T-cell (primary cell): ENCODE measurements around the gene PDIA5. TPM values are rescaled to one million over a fixed set of nuclear protein-coding genes. Genes with fewer than 3 reads are reported as not detected.

Experiments used
- ATAC-seq, 4 experiments: fragments of 200-7000 bp in 3 of 4; fragments of 150-1000 bp in 1 of 4; cut with Tn5 transposase; replicated peaks in 1 of 4; 1 replicate in 3 of 4; 2 replicates in 1 of 4; pipeline ENCODE4 v1.10.0; 2021; ENCODE audit warnings: moderate library complexity in 3 of 4, mild to moderate bottlenecking in 2 of 4, moderate number of reproducible peaks in 1 of 4
- CTCF ChIA-PET, 2 donors: fragments of 300-600 bp; sonication (Branson Sonifier 250); formaldehyde crosslinking; loops; one replicate each; lab custom pipeline; 2022; ENCODE audit warnings: antibody characterized with exemption in 2 of 2; lab: Charles Lee
- POLR2A ChIA-PET, 2 donors: fragments of 300-600 bp; sonication (Branson Sonifier 250); formaldehyde crosslinking; loops; one replicate each; lab custom pipeline; 2022; ENCODE audit warnings: antibody characterized with exemption in 2 of 2; lab: Charles Lee
- DNase-seq, 35 experiments: peaks; one replicate each; pipeline versions ENCODE4 v3.0.0 to v3.0.0-alpha.2; 2013 to 2023
- H3K27ac ChIP-seq: one replicate; pipeline ENCODE4 v1.5.1; 2013; ENCODE audit warnings: low read length
- H3K27me3 ChIP-seq, 2 experiments: replicated peaks in 1 of 2; 1 replicate in 1 of 2; 2 replicates in 1 of 2; pipeline versions ENCODE4 v1.6.1 to v1.7.0; 2013; ENCODE audit warnings: low read length in 1 of 2, mixed read lengths in 1 of 2; ENCODE audit not compliant: control insufficient read depth in 2 of 2, insufficient read depth in 2 of 2; ENCODE audit errors: extremely low read depth in 1 of 2
- H3K36me3 ChIP-seq, 2 donors: 1 replicate in 1 of 2; 2 replicates in 1 of 2; pipeline versions ENCODE4 v1.6.1 to v1.7.0; 2013; ENCODE audit warnings: low read length in 1 of 2; ENCODE audit not compliant: control insufficient read depth in 2 of 2, insufficient read depth in 1 of 2; ENCODE audit errors: extremely low read depth in 1 of 2
- H3K4me1 ChIP-seq, 2 experiments: 1 replicate in 1 of 2; 2 replicates in 1 of 2; pipeline versions ENCODE4 v1.6.1 to v1.7.0; 2013; ENCODE audit warnings: low read length in 2 of 2, mixed read lengths in 1 of 2; ENCODE audit not compliant: insufficient read depth in 2 of 2, control insufficient read depth in 1 of 2; ENCODE audit errors: extremely low read depth in 1 of 2
- H3K4me3 ChIP-seq, 2 donors: 1 replicate in 1 of 2; 2 replicates in 1 of 2; pipeline versions ENCODE4 v1.5.1 to v1.7.0; 2013; ENCODE audit warnings: mild to moderate bottlenecking in 2 of 2, low read length in 1 of 2, moderate library complexity in 1 of 2; ENCODE audit not compliant: control insufficient read depth in 1 of 2; ENCODE audit errors: extremely low read depth in 1 of 2
- H3K9me3 ChIP-seq: 2 replicates; pipeline ENCODE4 v1.7.0; 2013
- H3K27ac Mint-ChIP-seq, 2 donors: one replicate each; pipeline ENCODE4 v1.8.0; 2020 to 2021; ENCODE audit warnings: mild to moderate bottlenecking in 2 of 2, mixed read lengths in 2 of 2
- H3K27me3 Mint-ChIP-seq, 2 donors: one replicate each; pipeline ENCODE4 v1.8.0; 2021 to 2022; ENCODE audit warnings: mixed read lengths in 2 of 2
- H3K36me3 Mint-ChIP-seq: one replicate; pipeline ENCODE4 v1.8.0; 2021; ENCODE audit warnings: mixed read lengths
- H3K4me1 Mint-ChIP-seq, 3 donors: one replicate each; pipeline ENCODE4 v1.8.0; 2020 to 2022; ENCODE audit warnings: mixed read lengths in 3 of 3, mild to moderate bottlenecking in 1 of 3
- H3K4me3 Mint-ChIP-seq, 3 donors: one replicate each; pipeline ENCODE4 v1.8.0; 2020 to 2022; ENCODE audit warnings: mild to moderate bottlenecking in 3 of 3, mixed read lengths in 3 of 3, moderate library complexity in 3 of 3
- H3K9me3 Mint-ChIP-seq, 3 donors: one replicate each; pipeline ENCODE4 v1.8.0; 2020 to 2022; ENCODE audit warnings: mixed read lengths in 3 of 3
- WGBS: methylation state at CpG from one replicate; pipeline ENCODE4 v1.1.5; 2013; ENCODE audit warnings: missing lambda C conversion rate; ENCODE audit not compliant: insufficient coverage; 5-methylcytosine and 5-hydroxymethylcytosine counted together
- total RNA-seq, 35 experiments: library from RNA in 6 of 35; stranded (reverse) in 6 of 35; fragments of 120-200 nt in 1 of 35; gene quantifications; one replicate each; pipeline versions ENCODE4 v1.2.1 to v1.2.4 and lab custom pipeline; 2013 to 2026

The PDIA5 gene
- total RNA-seq, 5 donors from 2014 or later (not counting 1 experiment from before 2014, with no cell fraction given), result 5.4 to 8.2 (median 7.0) TPM

- H3K9me3 ChIP-seq, result no peaks in the 10 kb centered on the region
- H3K27me3 ChIP-seq, result no peaks in the 10 kb centered on the region
- H3K4me3 ChIP-seq, result no peak overlapping the region
- no peaks in the 10 kb centered on the region for H3K4me1 Mint-ChIP-seq
- no peak overlapping the region for H3K4me3 Mint-ChIP-seq
- peaks cover 25% of the 10 kb centered on the region for H3K36me3 Mint-ChIP-seq
- peaks cover 0 to 8% of the 10 kb centered on the region in 2 donors for H3K36me3 ChIP-seq
- DNase-seq (no peak), ATAC-seq (no peak)
- ChIA-PET POLR2A (no interaction called here), CTCF (interaction anchor here in 1 of 2 donors (0.5 to 0.6 kb wide), 2 partner anchors 264 to 421 kb away, joined by 3 read pairs; no protein-coding TSS in a partner anchor)
- H3K27me3 Mint-ChIP-seq, result no peaks in the 10 kb centered on the region
- H3K27ac Mint-ChIP-seq, result no peak overlapping the region
- no peaks in the 10 kb centered on the region for H3K4me1 ChIP-seq
- no peaks in the 10 kb centered on the region for H3K9me3 Mint-ChIP-seq
- H3K27ac ChIP-seq, result no peak overlapping the region
- WGBS, result 100% methylated on average over 7 of the region's 12 CpGs
These were observed 63.4 kb downstream of the PDIA5 start for GRCh38 chr3:123130079-123130750.

GRCh38 chr3:123134671-123135070 lies 67.8 kb downstream of the PDIA5 start:
- Histone ChIP-seq H3K27ac (no peak overlapping the region), H3K27me3 (no peaks in the 10 kb centered on the region), H3K4me3 (no peak overlapping the region), H3K9me3 (no peaks in the 10 kb centered on the region), H3K4me1 (no peaks in the 10 kb centered on the region), H3K36me3 (peaks cover 0 to 2% of the 10 kb centered on the region in 2 donors)
- WGBS, result 85% methylated on average over 8 of the region's 10 CpGs
- H3K4me1 Mint-ChIP-seq, result no peaks in the 10 kb centered on the region
- no peaks in the 10 kb centered on the region for H3K9me3 Mint-ChIP-seq
- H3K36me3 Mint-ChIP-seq, result peaks cover 14% of the 10 kb centered on the region
- ATAC-seq, result no peak
- ChIA-PET POLR2A (no interaction called here), CTCF (no interaction called here)
- no peaks in the 10 kb centered on the region for H3K27me3 Mint-ChIP-seq
- no peak for DNase-seq
- H3K27ac Mint-ChIP-seq, result no peak overlapping the region
- H3K4me3 Mint-ChIP-seq, result no peak overlapping the region

GRCh38 chr3:123137001-123137400 lies 70.2 kb downstream of the PDIA5 start:
- no peak overlapping the region for H3K27ac ChIP-seq
- H3K9me3 Mint-ChIP-seq, result no peaks in the 10 kb centered on the region
- H3K36me3 ChIP-seq, result peaks cover 0 to 5% of the 10 kb centered on the region in 2 donors
- H3K27ac Mint-ChIP-seq, result no peak overlapping the region
- POLR2A ChIA-PET, result no interaction called here
- CTCF ChIA-PET, result no interaction called here
- H3K4me1 ChIP-seq, result no peaks in the 10 kb centered on the region
- 93% methylated on average over 2 of the region's 2 CpGs for WGBS
- ATAC-seq (no peak), DNase-seq (no peak)
- H3K27me3 Mint-ChIP-seq, result no peaks in the 10 kb centered on the region
- H3K27me3 ChIP-seq, result no peaks in the 10 kb centered on the region
- H3K36me3 Mint-ChIP-seq, result peaks cover 9% of the 10 kb centered on the region
- no peaks in the 10 kb centered on the region for H3K4me1 Mint-ChIP-seq
- H3K9me3 ChIP-seq, result no peaks in the 10 kb centered on the region
- H3K4me3 Mint-ChIP-seq, result no peak overlapping the region
- no peak overlapping the region for H3K4me3 ChIP-seq

GRCh38 chr3:123138839-123139444 lies 72.1 kb downstream of the PDIA5 start:
- ChIA-PET CTCF (no interaction called here), POLR2A (no interaction called here)
- DNase-seq (no peak), ATAC-seq (no peak)
- H3K4me1 ChIP-seq, result no peaks in the 10 kb centered on the region
- Mint-ChIP-seq H3K4me3 (no peak overlapping the region), H3K27ac (no peak overlapping the region), H3K9me3 (no peaks in the 10 kb centered on the region), H3K36me3 (peaks cover 12% of the 10 kb centered on the region), H3K27me3 (no peaks in the 10 kb centered on the region), H3K4me1 (no peaks in the 10 kb centered on the region)
- H3K27ac ChIP-seq, result no peak overlapping the region
- H3K9me3 ChIP-seq, result no peaks in the 10 kb centered on the region
- WGBS, result 75% methylated on average over 4 of the region's 8 CpGs
- no peaks in the 10 kb centered on the region for H3K27me3 ChIP-seq
- peaks cover 0 to 6% of the 10 kb centered on the region in 2 donors for H3K36me3 ChIP-seq
- H3K4me3 ChIP-seq, result no peak overlapping the region

GRCh38 chr3:123139522-123139921 lies 72.7 kb downstream of the PDIA5 start:
- H3K36me3 Mint-ChIP-seq, result peaks cover 8% of the 10 kb centered on the region
- H3K27ac ChIP-seq, result no peak overlapping the region
- DNase-seq (no peak), ATAC-seq (no peak)
- no peak overlapping the region for H3K4me3 ChIP-seq
- CTCF ChIA-PET, result no interaction called here
- H3K9me3 Mint-ChIP-seq, result no peaks in the 10 kb centered on the region
- H3K4me1 Mint-ChIP-seq, result no peaks in the 10 kb centered on the region
- no peaks in the 10 kb centered on the region for H3K27me3 Mint-ChIP-seq
- no peaks in the 10 kb centered on the region for H3K27me3 ChIP-seq
- POLR2A ChIA-PET, result no interaction called here
- no peaks in the 10 kb centered on the region for H3K4me1 ChIP-seq
- H3K36me3 ChIP-seq, result peaks cover 0 to 6% of the 10 kb centered on the region in 2 donors
- no peak overlapping the region for H3K27ac Mint-ChIP-seq
- no peaks in the 10 kb centered on the region for H3K9me3 ChIP-seq
- H3K4me3 Mint-ChIP-seq, result no peak overlapping the region
- WGBS, result 75% methylated on average over 4 of the region's 5 CpGs

GRCh38 chr3:123140550-123140949 lies 73.7 kb downstream of the PDIA5 start:
- POLR2A ChIA-PET, result no interaction called here
- H3K27me3 ChIP-seq, result no peaks in the 10 kb centered on the region
- CTCF ChIA-PET, result no interaction called here
- no peaks in the 10 kb centered on the region for H3K4me1 Mint-ChIP-seq
- peaks cover 0 to 6% of the 10 kb centered on the region in 2 donors for H3K36me3 ChIP-seq
- no peaks in the 10 kb centered on the region for H3K9me3 Mint-ChIP-seq
- no peaks in the 10 kb centered on the region for H3K27me3 Mint-ChIP-seq
- no peak for DNase-seq
- H3K4me3 Mint-ChIP-seq, result no peak overlapping the region
- H3K9me3 ChIP-seq, result no peaks in the 10 kb centered on the region
- no peak for ATAC-seq
- peaks cover 9% of the 10 kb centered on the region for H3K36me3 Mint-ChIP-seq
- H3K27ac ChIP-seq, result no peak overlapping the region
- WGBS, result 93% methylated on average over 9 of the region's 9 CpGs
- H3K27ac Mint-ChIP-seq, result no peak overlapping the region
- H3K4me3 ChIP-seq, result no peak overlapping the region
- no peaks in the 10 kb centered on the region for H3K4me1 ChIP-seq
